Adipose tissue (tissue), 3 donors: ENCODE measurements around the gene PIK3R6. TPM values are rescaled to one million over a fixed set of nuclear protein-coding genes. Genes with fewer than 3 reads are reported as not detected.

Experiments used
- H3K27ac ChIP-seq: one replicate; pipeline ENCODE4 v1.5.1; 2013; ENCODE audit warnings: low read depth, low read length
- WGBS, 3 donors: extraction: QIAGEN DNeasy Blood & Tissue Kit; methylation state at CpG; one replicate each; pipeline ENCODE4 v1.1.7; 2013; 5-methylcytosine and 5-hydroxymethylcytosine counted together
- polyA plus RNA-seq, 3 donors: library from polyadenylated mRNA; stranded (reverse); fragments of 200-250 nt; gene quantifications; one replicate each; pipeline ENCODE4 v1.2.3, GENCODE V29; 2013
- donor health status: healthy with polysubstance abuse.
- donor health status: Bipolar disorder and iron deficiency.
- donor health status: healthy.

Gene PIK3R6
- polyA plus RNA-seq, 3 donors, result 0.09 to 0.54 TPM; not detected in 1

DNA sequence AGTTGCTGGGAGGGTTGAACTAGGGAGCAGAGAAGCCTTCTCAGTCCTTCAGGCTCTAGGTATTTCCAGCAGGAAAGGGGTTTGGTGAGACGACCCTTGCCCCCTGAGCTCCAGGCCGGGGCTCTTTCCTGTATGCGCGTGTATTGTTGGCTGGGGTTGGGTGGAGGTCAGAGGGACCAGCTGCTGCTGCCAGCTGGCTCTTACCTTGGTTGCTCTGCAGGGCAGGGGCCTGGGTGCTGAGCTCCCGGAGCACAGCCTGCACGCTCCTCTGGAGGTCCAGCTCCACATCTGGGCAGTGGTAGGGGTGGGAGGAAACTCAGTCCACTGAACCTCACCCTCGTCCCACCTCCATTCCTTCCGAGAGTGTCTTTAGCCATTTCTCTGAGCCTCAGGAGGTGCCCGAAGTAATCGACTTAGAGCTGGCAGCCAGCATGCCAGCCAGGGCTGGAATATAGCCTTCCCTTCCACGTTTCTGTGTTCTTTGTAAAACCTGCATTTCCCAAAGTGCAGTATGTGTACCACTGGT, 28.0 kb downstream of the PIK3R6 start:
- WGBS, 3 donors, result 47 to 82% (median 64%) methylated on average over 11 of the region's 11 CpGs
- no peak overlapping the region for H3K27ac ChIP-seq

- no peak overlapping the region for H3K27ac ChIP-seq
- WGBS, 3 donors, result 86 to 95% (median 94%) methylated on average over 12 of the region's 12 CpGs
Measured at GRCh38 chr17:8838551-8839095, 28.9 kb downstream of the PIK3R6 start.

GRCh38 chr17:8837563-8838075, 29.9 kb downstream of the PIK3R6 start:
- 28 to 52% (median 50%) methylated on average over 8 of the region's 8 CpGs for WGBS, 3 donors
- H3K27ac ChIP-seq, result no peak overlapping the region

- H3K27ac ChIP-seq, result no peak overlapping the region
- WGBS, 3 donors, result 72 to 74% (median 74%) methylated on average over 13 to 15 of the region's 15 CpGs
Measured at GRCh38 chr17:8836821-8837562, 30.5 kb downstream of the PIK3R6 start.

DNA sequence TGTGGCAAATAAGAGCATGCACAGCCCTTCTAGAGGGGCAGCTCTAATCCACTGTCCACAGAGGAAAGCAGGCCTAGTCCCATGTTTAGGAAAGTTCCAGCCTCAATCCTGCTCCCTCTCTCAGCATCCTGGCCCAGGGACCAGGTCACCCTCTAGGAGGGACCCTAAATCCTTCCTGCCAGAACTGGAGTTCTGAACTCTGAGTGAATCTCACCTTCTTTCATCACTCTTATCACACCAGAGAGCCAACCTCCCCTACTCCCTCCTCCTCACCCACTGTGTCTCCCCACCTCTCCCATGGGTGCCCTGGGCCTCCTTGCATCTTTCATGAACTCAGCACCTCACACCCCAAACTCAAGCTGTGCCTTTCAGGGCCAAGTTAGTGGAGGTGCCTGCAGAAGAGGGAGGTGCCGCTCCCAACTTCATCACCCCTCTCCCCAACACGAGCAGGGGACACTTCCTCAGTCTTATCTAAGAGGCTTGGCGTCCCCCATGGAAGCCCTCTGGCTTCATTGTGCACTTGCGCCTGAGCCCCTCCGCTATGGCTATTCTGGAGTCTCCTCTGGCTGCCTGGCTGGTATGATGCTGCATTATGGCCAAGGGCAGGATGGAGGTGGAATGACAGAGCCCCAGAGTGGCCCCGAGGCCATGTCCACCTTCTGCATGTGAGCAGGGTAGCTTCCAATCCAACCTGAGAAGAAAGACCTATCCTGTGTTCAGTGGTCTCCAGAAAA, 31.7 kb downstream of the PIK3R6 start:
- no peak overlapping the region for H3K27ac ChIP-seq
- WGBS, 3 donors, result 85 to 95% (median 91%) methylated on average over 6 of the region's 6 CpGs

- WGBS, 3 donors, result 88 to 97% (median 92%) methylated on average over 14 of the region's 14 CpGs
- no peak overlapping the region for H3K27ac ChIP-seq
Measured at GRCh38 chr17:8835106-8835505, 32.4 kb downstream of the PIK3R6 start.

- H3K27ac ChIP-seq, result no peak overlapping the region
- WGBS, 3 donors, result 42 to 68% (median 64%) methylated on average over 31 to 33 of the region's 33 CpGs
Measured at GRCh38 chr17:8832711-8833352, 34.6 kb downstream of the PIK3R6 start.

DNA sequence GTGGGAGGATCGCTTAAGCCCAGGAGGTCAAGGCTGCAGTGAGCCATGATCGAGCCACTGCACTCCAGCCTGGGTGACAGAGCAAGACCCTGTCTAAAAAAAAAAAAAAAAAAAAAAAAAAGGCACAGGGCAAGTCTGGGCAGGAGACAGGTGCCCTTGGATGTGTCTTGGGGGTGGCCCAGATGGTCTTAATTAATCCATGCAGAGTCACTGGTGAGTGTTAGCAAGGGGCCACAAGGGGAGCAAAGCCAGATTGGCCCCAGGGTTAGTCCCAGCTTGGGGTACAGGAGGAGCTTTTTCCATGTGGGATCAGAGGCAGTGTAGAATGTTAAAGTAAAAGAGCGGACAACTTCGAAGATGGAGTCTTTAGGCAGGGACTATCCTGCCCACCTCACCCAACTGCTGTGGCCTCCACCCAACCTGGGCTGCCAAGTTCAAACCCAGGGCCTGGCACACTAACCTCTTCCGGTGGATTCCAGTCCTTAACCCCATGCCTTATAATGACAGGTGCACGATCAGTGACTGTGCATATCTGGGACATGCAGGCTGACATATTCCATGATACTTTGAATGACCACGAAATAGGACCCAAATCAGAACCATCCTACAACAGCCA, 36.1 kb downstream of the PIK3R6 start:
- H3K27ac ChIP-seq, result no peak overlapping the region
- 82 to 92% (median 86%) methylated on average over 7 of the region's 7 CpGs for WGBS, 3 donors

- 79 to 87% (median 82%) methylated on average over 10 of the region's 10 CpGs for WGBS, 3 donors
- H3K27ac ChIP-seq, result no peak overlapping the region
Measured at GRCh38 chr17:8830141-8830540, 37.3 kb downstream of the PIK3R6 start.

- H3K27ac ChIP-seq, result no peak overlapping the region
- WGBS, 3 donors, result 89 to 92% (median 91%) methylated on average over 16 of the region's 16 CpGs
Measured at GRCh38 chr17:8829036-8829941, 38.2 kb downstream of the PIK3R6 start.

DNA sequence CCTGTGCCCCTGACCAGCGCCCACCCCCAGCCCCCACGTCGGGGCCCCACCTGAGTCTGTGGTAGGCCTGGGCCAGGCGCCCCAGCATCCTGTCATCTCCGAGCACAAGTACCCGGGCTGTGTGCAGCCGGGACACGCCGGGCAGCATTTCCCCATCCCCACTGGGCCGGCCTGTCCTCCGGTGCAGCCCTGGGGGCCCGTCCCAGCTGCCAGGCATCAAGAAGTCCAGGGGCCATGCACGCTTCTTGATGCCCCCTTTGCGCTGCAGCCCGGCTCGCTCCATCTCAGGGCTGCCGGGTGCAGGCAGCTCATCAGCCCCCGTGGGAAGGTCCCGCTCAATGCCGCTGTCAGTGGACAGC, 39.0 kb downstream of the PIK3R6 start:
- no peak overlapping the region for H3K27ac ChIP-seq
- 85 to 91% (median 90%) methylated on average over 19 to 20 of the region's 20 CpGs for WGBS, 3 donors

GRCh38 chr17:8826808-8827435, 40.6 kb downstream of the PIK3R6 start:
- 73 to 83% (median 81%) methylated on average over 19 of the region's 19 CpGs for WGBS, 3 donors
- no peak overlapping the region for H3K27ac ChIP-seq

GRCh38 chr17:8825802-8826201, 41.7 kb downstream of the PIK3R6 start:
- H3K27ac ChIP-seq, result no peak overlapping the region
- 59 to 69% (median 62%) methylated on average over 2 of the region's 2 CpGs for WGBS, 3 donors

GRCh38 chr17:8823279-8823678, 44.2 kb downstream of the PIK3R6 start:
- 81 to 96% (median 94%) methylated on average over 5 of the region's 5 CpGs for WGBS, 3 donors
- H3K27ac ChIP-seq, result no peak overlapping the region

DNA sequence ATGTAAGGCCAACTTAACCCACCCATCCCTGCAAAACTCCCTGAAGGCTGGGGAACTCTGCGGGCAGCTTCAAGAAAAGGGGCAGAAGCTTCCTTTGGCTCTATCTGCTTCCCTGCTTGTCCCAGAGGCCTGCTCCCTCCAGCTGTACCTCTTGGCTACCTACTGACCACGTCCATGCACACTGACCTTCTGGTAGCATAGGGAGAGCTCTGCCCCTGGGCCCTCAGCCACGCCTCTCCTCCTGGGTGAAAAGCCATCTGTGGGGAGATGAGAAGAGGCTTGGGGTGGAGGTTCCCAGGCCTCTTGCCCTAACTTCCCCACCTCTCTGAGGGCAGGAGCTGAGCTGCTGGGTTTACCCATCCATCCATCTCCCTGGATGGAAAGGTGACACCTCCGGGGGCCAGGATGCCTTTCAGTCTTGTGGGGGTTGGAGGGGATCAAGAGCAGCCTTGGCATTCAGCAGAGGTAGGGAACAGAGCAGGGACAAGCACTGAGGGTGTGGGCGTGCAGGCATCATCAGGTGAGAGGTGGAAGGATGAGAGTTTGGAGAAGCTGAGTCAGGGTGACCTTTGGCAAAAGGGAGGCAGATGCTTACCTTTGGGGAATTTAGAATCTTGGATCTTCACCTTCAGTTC, 45.0 kb downstream of the PIK3R6 start:
- 79 to 92% (median 87%) methylated on average over 5 of the region's 5 CpGs for WGBS, 3 donors
- no peak overlapping the region for H3K27ac ChIP-seq

- H3K27ac ChIP-seq, result no peak overlapping the region
- WGBS, 3 donors, result 82 to 89% (median 87%) methylated on average over 10 of the region's 10 CpGs
Measured at GRCh38 chr17:8821446-8822105, 45.9 kb downstream of the PIK3R6 start.
